Type B pancreatic cell (in vitro differentiated cells): Measurements from ENCODE around the gene DIAPH3. TPM values are rescaled to one million over a fixed set of nuclear protein-coding genes. Genes with fewer than 3 reads are reported as not detected.

Source experiments
- DNase-seq: peaks from one replicate; pipeline ENCODE4 v3.0.0; 2021; ENCODE audit warnings: mixed read lengths; ENCODE audit not compliant: unreplicated experiment; ENCODE audit errors: extremely low spot score
- H3K27ac Mint-ChIP-seq: 2 replicates; pipeline ENCODE4 v1.8.0; 2021; ENCODE audit warnings: mild to moderate bottlenecking, mixed read lengths
- H3K27me3 Mint-ChIP-seq: 2 replicates; pipeline ENCODE4 v1.8.0; 2021; ENCODE audit warnings: mixed read lengths
- H3K36me3 Mint-ChIP-seq: 2 replicates; pipeline ENCODE4 v1.8.0; 2021; ENCODE audit warnings: mixed read lengths
- H3K4me1 Mint-ChIP-seq: one replicate; pipeline ENCODE4 v1.8.0; 2021; ENCODE audit warnings: mixed read lengths; ENCODE audit not compliant: unreplicated experiment
- H3K4me3 Mint-ChIP-seq: 2 replicates; pipeline ENCODE4 v1.8.0; 2021; ENCODE audit warnings: mild to moderate bottlenecking, mixed read lengths
- H3K9me3 Mint-ChIP-seq: 2 replicates; pipeline ENCODE4 v1.8.0; 2021; ENCODE audit warnings: mixed read lengths
- total RNA-seq: library from RNA; stranded (reverse); gene quantifications from 2 replicates; pipeline ENCODE4 v1.2.1, GENCODE V29; 2021; ENCODE audit warnings: low replicate concordance
- TF ChIP-seq, protein P1 (sequence below): fragments of 200-600 bp; sonication (generic); conservative IDR thresholded peaks from 2 replicates; pipeline ENCODE4 v1.5.0; 2021; ENCODE audit warnings: antibody characterized with exemption, mild to moderate bottlenecking

DIAPH3 gene
- total RNA-seq, 1 donor from 2014 or later = 16.9 TPM

DNA sequence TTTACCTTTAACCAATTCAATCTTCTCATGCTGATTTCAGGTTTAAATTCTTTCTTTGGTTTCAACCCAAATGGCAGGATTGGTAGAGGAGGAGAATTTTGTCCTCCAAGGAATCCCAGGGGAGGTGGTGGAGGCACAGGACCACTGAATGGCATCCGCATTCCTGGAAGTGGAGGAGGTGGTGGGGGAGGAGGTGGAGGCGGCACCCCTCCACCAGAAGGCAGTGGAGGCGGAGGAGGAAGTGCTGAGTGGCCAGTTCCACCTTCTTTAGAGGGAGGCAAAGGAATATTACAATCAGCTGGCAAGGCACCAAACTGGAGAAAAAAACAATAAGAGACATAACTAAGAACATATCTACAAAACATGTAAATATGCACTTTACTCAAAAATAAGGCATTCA lies 192.9 kb downstream of the DIAPH3 start:
- TF ChIP-seq, protein P1, sequence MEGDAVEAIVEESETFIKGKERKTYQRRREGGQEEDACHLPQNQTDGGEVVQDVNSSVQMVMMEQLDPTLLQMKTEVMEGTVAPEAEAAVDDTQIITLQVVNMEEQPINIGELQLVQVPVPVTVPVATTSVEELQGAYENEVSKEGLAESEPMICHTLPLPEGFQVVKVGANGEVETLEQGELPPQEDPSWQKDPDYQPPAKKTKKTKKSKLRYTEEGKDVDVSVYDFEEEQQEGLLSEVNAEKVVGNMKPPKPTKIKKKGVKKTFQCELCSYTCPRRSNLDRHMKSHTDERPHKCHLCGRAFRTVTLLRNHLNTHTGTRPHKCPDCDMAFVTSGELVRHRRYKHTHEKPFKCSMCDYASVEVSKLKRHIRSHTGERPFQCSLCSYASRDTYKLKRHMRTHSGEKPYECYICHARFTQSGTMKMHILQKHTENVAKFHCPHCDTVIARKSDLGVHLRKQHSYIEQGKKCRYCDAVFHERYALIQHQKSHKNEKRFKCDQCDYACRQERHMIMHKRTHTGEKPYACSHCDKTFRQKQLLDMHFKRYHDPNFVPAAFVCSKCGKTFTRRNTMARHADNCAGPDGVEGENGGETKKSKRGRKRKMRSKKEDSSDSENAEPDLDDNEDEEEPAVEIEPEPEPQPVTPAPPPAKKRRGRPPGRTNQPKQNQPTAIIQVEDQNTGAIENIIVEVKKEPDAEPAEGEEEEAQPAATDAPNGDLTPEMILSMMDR = no peak

DNA sequence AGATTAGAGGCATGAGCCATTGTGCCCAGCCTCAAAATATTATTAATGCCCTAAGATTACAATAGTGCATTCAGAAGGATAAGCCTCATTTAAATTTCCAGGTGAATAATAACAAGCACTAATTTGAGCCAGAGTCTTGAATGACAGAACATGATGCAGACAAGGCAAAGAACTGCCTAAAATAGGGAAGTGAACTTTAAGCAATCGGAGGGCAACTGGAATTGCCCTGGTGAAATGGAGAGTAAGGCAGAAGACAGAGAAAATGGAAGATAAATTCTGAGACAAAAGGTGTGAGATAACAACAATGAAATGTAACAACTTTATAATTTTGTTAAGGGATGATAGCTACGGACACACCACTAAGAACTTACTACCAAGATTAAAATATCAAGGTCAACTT lies 199.9 kb downstream of the DIAPH3 start:
- H3K9me3 Mint-ChIP-seq = peaks cover 4% of the 10 kb centered on the region
- TF ChIP-seq, protein P1 = no peak
- H3K36me3 Mint-ChIP-seq = peaks cover 4% of the 10 kb centered on the region
- H3K4me3 Mint-ChIP-seq = no peak overlapping the region
- no peaks in the 10 kb centered on the region for H3K4me1 Mint-ChIP-seq
- no peak overlapping the region for H3K27ac Mint-ChIP-seq
- no peaks in the 10 kb centered on the region for H3K27me3 Mint-ChIP-seq
- no peak for DNase-seq

More for the DNA sequence above, 192.9 kb downstream of the DIAPH3 start:
- Mint-ChIP-seq H3K36me3 (peaks cover 4% of the 10 kb centered on the region), H3K27me3 (no peaks in the 10 kb centered on the region), H3K27ac (no peak overlapping the region), H3K9me3 (no peaks in the 10 kb centered on the region), H3K4me1 (peaks cover 5% of the 10 kb centered on the region), H3K4me3 (no peak overlapping the region)
- no peak for DNase-seq

DNA sequence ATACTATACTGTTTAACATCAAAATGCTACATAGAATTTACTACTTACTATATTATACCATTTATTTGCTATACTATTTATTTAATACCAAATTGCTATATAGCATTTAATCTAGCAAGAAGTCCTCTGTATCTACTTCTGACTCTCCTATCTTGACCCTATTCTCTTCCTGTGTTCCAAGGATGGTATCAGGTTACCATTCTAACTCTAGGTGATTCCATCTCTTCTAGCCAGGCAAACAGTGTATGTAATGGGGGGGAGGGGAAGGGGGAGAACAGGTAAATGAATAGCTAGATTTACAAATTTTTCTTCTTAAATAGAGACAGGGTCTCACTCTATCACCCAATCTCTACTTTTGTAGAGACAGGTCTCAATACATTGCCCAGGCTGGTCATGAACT lies 200.3 kb downstream of the DIAPH3 start:
- TF ChIP-seq, protein P1 = no peak
- H3K4me1 Mint-ChIP-seq = no peaks in the 10 kb centered on the region
- no peaks in the 10 kb centered on the region for H3K27me3 Mint-ChIP-seq
- no peak for DNase-seq
- H3K9me3 Mint-ChIP-seq = peaks cover 4% of the 10 kb centered on the region
- H3K36me3 Mint-ChIP-seq = peaks cover 4% of the 10 kb centered on the region
- H3K27ac Mint-ChIP-seq = no peak overlapping the region
- no peak overlapping the region for H3K4me3 Mint-ChIP-seq

DNA sequence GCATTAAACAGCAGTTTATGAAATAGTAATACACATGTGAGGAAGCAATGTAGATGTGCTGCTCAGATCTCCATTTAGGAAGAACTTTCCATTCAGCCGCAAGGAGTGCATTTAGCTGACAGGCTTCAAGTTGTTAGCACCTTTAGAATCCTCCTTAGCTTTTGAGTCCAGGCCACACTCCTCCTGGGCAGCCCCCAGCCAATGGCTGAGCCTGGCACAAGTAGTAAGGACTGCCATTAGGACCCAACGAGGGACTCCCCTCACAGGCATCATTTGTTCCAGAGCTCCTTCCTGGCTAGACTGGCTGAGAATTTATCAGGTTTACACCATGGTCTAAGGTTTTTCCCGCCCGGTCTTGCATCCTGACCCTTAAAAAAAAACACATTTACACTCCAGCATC lies 201.4 kb downstream of the DIAPH3 start:
- no peak for DNase-seq
- H3K4me3 Mint-ChIP-seq = no peak overlapping the region
- no peaks in the 10 kb centered on the region for H3K4me1 Mint-ChIP-seq
- H3K36me3 Mint-ChIP-seq = peaks cover 1% of the 10 kb centered on the region
- H3K9me3 Mint-ChIP-seq = peaks cover 4% of the 10 kb centered on the region
- no peak overlapping the region for H3K27ac Mint-ChIP-seq
- TF ChIP-seq, protein P1 = no peak
- H3K27me3 Mint-ChIP-seq = no peaks in the 10 kb centered on the region

DNA sequence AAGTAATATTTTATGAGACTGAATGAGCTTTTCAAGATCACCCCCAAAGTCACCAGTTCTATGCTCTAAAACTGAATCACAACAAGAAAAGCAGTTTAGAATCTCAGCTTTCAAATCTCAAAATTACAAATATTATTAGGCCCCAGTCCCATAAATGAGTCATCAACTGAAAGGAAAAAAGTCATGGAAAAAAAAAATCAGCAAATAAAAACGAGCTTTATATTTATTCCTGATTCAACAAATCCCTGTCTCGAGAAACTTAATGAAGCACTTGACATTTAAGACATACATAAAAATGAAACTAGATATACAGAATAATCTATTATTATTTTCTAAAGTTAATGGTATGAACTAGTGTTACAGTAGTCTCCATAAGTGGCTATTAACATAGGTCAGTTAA lies 203.0 kb downstream of the DIAPH3 start:
- no peak overlapping the region for H3K27ac Mint-ChIP-seq

More for the DNA sequence above, 203.0 kb downstream of the DIAPH3 start:
- no peak for DNase-seq
- TF ChIP-seq, protein P1 = no peak
- H3K27me3 Mint-ChIP-seq = no peaks in the 10 kb centered on the region
- H3K36me3 Mint-ChIP-seq = peaks cover 12% of the 10 kb centered on the region
- no peak overlapping the region for H3K4me3 Mint-ChIP-seq
- peaks cover 7% of the 10 kb centered on the region for H3K9me3 Mint-ChIP-seq
- H3K4me1 Mint-ChIP-seq = no peaks in the 10 kb centered on the region
